HEK293 (cell line): ENCODE results near the gene GTPBP4.

ENCODE experiments used
- CTCF ChIA-PET: fragments of 350-600 bp; formaldehyde crosslinking; extraction: SDS; loops from one replicate; lab custom pipeline; 2021; ENCODE audit warnings: antibody characterized with exemption; lab: Yijun Ruan, JAX
- POLR2A ChIA-PET: fragments of 300-600 bp; formaldehyde crosslinking; extraction: SDS; loops from one replicate; lab custom pipeline; 2020; ENCODE audit warnings: antibody characterized with exemption, inconsistent platforms; lab: Yijun Ruan, JAX
- H3K27ac ChIP-seq: fragments of 200-500 bp; sonication (Bioruptor generic); 2 replicates; pipeline ENCODE4 v1.5.1; 2014; ENCODE audit warnings: low read depth, low read length, control low read depth, inconsistent platforms; ENCODE audit errors: extremely low read depth
- H3K36me3 ChIP-seq, 2 experiments: fragments of 200-500 bp in 1 of 2; sonication (Bioruptor generic) in 1 of 2; 1 replicate in 1 of 2; 2 replicates in 1 of 2; pipeline ENCODE4 v1.5.1; 2014 to 2017; ENCODE audit warnings: inconsistent platforms in 2 of 2, low read length in 2 of 2; ENCODE audit not compliant: control insufficient read depth in 2 of 2, insufficient read depth in 1 of 2
- H3K4me1 ChIP-seq: fragments of 200-500 bp; sonication (Bioruptor generic); 2 replicates; pipeline ENCODE4 v1.5.1; 2014; ENCODE audit warnings: mild to moderate bottlenecking, low read length, inconsistent platforms; ENCODE audit not compliant: control insufficient read depth, insufficient read depth
- H3K4me3 ChIP-seq: 2 replicates; pipeline ENCODE4 v1.5.1; 2011; ENCODE audit warnings: low read depth, mild to moderate bottlenecking, control low read depth, low read length, moderate library complexity
- H3K9me3 ChIP-seq: fragments of 200-500 bp; sonication (Bioruptor generic); 2 replicates; pipeline ENCODE4 v1.5.1; 2014; ENCODE audit warnings: low read depth, low read length, inconsistent platforms; ENCODE audit not compliant: control insufficient read depth, insufficient read depth
- HOXD13 ChIP-seq: sonication (generic); formaldehyde crosslinking; IDR thresholded peaks from 2 replicates; pipeline ENCODE4 v1.8.0; 2022; ENCODE audit warnings: missing genetic modification reagents, borderline replicate concordance
- REPIN1 ChIP-seq: fragments of 450-650 bp; formaldehyde crosslinking; IDR thresholded peaks from 2 replicates; pipeline ENCODE4 v1.5.1; 2017; ENCODE audit warnings: missing biosample characterization, missing genetic modification characterization, low read depth
- SP3 ChIP-seq: fragments of 450-650 bp; formaldehyde crosslinking; IDR thresholded peaks from 2 replicates; pipeline ENCODE4 v1.5.1; 2016; ENCODE audit warnings: missing biosample characterization, missing genetic modification characterization
- ZBTB10 ChIP-seq: fragments of 450-650 bp; formaldehyde crosslinking; IDR thresholded peaks from 2 replicates; pipeline ENCODE4 v1.5.1; 2016; ENCODE audit warnings: missing biosample characterization, missing genetic modification characterization
- ZIC2 ChIP-seq: fragments of 450-650 bp; formaldehyde crosslinking; IDR thresholded peaks from 2 replicates; pipeline ENCODE4 v1.5.1; 2016; ENCODE audit warnings: missing biosample characterization, missing genetic modification characterization
- ZNF112 ChIP-seq: fragments of 450-650 bp; formaldehyde crosslinking; IDR thresholded peaks from 2 replicates; pipeline ENCODE4 v1.5.0; 2017; ENCODE audit warnings: missing biosample characterization, missing genetic modification characterization
- ZNF114 ChIP-seq: fragments of 450-650 bp; formaldehyde crosslinking; IDR thresholded peaks from 2 replicates; pipeline ENCODE4 v1.5.0; 2017; ENCODE audit warnings: missing biosample characterization, missing genetic modification characterization
- ZNF248 ChIP-seq: fragments of 450-650 bp; formaldehyde crosslinking; IDR thresholded peaks from 2 replicates; pipeline ENCODE4 v1.5.1; 2017; ENCODE audit warnings: missing biosample characterization, missing genetic modification characterization
- ZNF311 ChIP-seq: fragments of 450-650 bp; formaldehyde crosslinking; IDR thresholded peaks from 2 replicates; pipeline ENCODE4 v1.5.1; 2017; ENCODE audit warnings: missing biosample characterization, missing genetic modification characterization, borderline replicate concordance
- ZNF335 ChIP-seq: fragments of 450-650 bp; formaldehyde crosslinking; conservative IDR thresholded peaks from 2 replicates; pipeline ENCODE4 v1.5.1; 2016; ENCODE audit warnings: missing biosample characterization, missing genetic modification characterization
- ZNF529 ChIP-seq: fragments of 450-650 bp; formaldehyde crosslinking; IDR thresholded peaks from 2 replicates; pipeline ENCODE4 v1.5.1; 2017; ENCODE audit warnings: missing genetic modification characterization, missing biosample characterization; ENCODE audit not compliant: insufficient replicate concordance
- ZNF600 ChIP-seq: fragments of 450-650 bp; formaldehyde crosslinking; IDR thresholded peaks from 2 replicates; pipeline ENCODE4 v1.5.1; 2016; ENCODE audit warnings: missing biosample characterization, missing genetic modification characterization
- ZNF692 ChIP-seq: fragments of 450-650 bp; formaldehyde crosslinking; IDR thresholded peaks from 2 replicates; pipeline ENCODE4 v1.5.1; 2016; ENCODE audit warnings: missing biosample characterization, missing genetic modification characterization
- ZNF792 ChIP-seq: fragments of 450-650 bp; formaldehyde crosslinking; IDR thresholded peaks from 2 replicates; pipeline ENCODE4 v1.5.1; 2016; ENCODE audit warnings: missing biosample characterization, missing genetic modification characterization

The GTPBP4 gene

DNA sequence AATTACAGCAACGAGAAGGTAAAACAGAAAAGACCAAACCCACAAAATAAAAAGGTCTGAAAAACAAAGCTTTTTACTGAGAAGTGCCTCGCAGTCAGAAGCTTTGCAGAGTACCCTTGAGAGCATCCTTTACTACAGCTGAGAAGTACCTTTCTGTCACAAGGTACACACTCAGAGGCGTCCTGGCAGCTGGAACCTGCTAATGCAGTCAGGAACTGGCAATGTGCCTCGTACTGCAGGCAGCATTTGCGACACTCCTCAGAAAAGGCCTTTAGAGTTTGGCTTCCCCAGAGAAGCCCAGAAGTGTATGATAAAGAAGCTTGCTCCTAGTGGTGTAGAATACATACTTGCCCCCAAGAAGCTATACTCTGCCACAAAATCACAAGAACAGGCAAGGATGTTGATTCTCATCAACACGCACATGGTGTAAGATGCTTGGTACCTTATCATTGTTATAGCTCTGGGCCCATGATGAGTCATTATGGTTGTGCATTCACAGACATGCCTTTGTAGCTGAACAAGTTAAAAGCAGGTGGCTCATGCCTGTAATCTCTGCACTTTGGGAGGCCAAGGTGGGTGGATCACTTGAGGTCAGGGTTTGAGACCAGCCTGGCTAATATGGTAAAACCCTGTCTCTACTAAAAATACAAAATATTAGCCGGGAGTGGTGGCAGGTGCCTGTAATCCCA lies 2.0 kb upstream of the GTPBP4 start:
- Histone ChIP-seq H3K9me3 (no peaks in the 10 kb centered on the region), H3K27ac (no peak overlapping the region), H3K4me3 (no peak overlapping the region), H3K36me3 (peaks cover 8 to 14% of the 10 kb centered on the region in 2 experiments), H3K4me1 (peaks cover 2% of the 10 kb centered on the region; the same call in 1 of the 2 replicates)
- POLR2A ChIA-PET, result interaction anchor here (1.7 kb wide), 1 partner anchor 63 kb away, joined by 5 read pairs; the partner anchor contains the start of gene IDI1
- peak; percentile 78 for TF ChIP-seq ZNF692 (tag by site-specific recombination)
- TF ChIP-seq ZNF112, result no peak
- no peak for TF ChIP-seq ZBTB10 (tag by site-specific recombination)
- peak; percentile 46; the same call in 1 of the 2 replicates for TF ChIP-seq ZNF335 (tag by site-specific recombination)
- no peak for TF ChIP-seq ZNF529
- CTCF ChIA-PET, result interaction anchor here (0.7 kb wide), 1 partner anchor 112 kb away, joined by 3 read pairs; no protein-coding TSS in a partner anchor

DNA sequence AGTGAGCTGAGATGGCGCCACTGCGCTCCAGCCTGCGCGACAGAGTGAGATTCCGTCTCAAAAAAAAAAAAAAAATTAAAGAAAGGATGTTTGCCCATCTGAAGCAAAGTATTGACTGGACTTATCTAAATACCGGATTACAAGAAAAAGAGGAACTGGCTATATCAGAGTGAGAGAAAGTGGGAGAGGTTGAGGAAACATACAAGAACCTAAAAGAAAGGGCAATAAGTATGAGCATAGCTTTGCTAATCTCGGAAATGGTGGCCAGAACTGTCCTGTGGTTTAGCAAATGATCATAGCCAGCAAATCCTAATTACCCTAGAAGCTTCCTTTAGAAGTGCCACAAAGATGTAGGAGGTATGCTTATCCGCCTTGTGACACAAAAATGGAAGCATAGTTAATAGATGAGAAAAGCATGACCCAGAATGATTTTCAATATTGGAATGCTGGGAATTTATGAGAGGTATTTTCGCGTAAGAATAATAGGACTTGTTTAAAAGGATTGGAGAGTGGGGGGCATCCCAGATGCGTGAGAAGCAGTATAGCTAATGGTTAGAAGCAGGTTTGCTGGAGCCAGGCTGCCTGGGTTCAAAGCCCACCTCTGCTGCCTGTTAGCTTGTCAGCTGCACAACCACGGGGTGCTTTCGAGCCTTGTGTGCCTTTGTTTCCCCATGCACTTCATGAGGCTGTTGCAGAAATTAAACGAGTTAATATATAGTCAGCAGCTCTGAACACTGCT lies 1.2 kb upstream of the GTPBP4 start:
- peak overlapping the region; percentile 78; the same call in 1 of the 2 replicates for H3K27ac ChIP-seq
- H3K36me3 ChIP-seq, result peaks cover 8 to 14% of the 10 kb centered on the region in 2 experiments
- POLR2A ChIA-PET, result interaction anchor here (0.7 to 1.7 kb wide), 3 partner anchors 14 to 133 kb away, joined by 3 to 5 read pairs (median 4); partner anchors contain the start of gene IDI1
- peaks cover 2% of the 10 kb centered on the region; the same call in 1 of the 2 replicates for H3K4me1 ChIP-seq
- peak overlapping the region; percentile 74 for H3K4me3 ChIP-seq
- no peaks in the 10 kb centered on the region for H3K9me3 ChIP-seq
- CTCF ChIA-PET, result interaction anchor here (0.7 to 0.9 kb wide), 2 partner anchors 112 to 123 kb away, joined by 3 read pairs; no protein-coding TSS in a partner anchor
- TF ChIP-seq ZIC2 (tag by site-specific recombination), result no peak
- TF ChIP-seq ZNF600 (tag by site-specific recombination), result no peak
- TF ChIP-seq ZNF792 (tag by site-specific recombination), result no peak
- TF ChIP-seq HOXD13 (CRISPR knock-in tag), result no peak
- no peak for TF ChIP-seq SP3 (tag by site-specific recombination)
- no peak for TF ChIP-seq ZNF114 (tag by site-specific recombination)
- no peak for TF ChIP-seq ZNF311 (tag by site-specific recombination)
- TF ChIP-seq REPIN1 (tag by site-specific recombination), result no peak
- no peak for TF ChIP-seq ZNF692 (tag by site-specific recombination)
- no peak for TF ChIP-seq ZNF248
